ENCODE results near the gene KCNIP3.
A peak's percentile ranks its signal among the peaks of the same experiment; 100 is the strongest.

Gene KCNIP3

DNA sequence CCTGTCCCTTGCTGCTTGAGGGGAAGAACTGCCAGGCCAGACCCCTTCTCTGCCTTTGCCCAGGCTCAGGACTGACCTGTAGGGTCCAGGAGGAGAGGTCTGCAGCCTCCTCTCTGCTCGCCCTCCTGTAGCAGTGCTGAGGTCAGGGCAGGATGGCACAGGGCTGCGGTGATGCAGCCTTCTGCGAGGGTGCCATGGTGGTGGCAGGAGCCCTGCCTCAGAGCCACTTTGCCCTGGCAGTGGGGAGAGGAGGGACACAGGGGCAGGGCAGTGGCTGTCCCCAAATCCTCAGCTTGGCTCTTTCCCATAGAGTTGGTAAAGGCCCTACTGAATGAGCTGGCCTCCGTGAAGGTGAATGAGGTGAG is 22.0 kb upstream of the KCNIP3 start:
- no peak for DNase-seq (ENCODE audit: low read depth)
- TF ChIP-seq, protein P1, sequence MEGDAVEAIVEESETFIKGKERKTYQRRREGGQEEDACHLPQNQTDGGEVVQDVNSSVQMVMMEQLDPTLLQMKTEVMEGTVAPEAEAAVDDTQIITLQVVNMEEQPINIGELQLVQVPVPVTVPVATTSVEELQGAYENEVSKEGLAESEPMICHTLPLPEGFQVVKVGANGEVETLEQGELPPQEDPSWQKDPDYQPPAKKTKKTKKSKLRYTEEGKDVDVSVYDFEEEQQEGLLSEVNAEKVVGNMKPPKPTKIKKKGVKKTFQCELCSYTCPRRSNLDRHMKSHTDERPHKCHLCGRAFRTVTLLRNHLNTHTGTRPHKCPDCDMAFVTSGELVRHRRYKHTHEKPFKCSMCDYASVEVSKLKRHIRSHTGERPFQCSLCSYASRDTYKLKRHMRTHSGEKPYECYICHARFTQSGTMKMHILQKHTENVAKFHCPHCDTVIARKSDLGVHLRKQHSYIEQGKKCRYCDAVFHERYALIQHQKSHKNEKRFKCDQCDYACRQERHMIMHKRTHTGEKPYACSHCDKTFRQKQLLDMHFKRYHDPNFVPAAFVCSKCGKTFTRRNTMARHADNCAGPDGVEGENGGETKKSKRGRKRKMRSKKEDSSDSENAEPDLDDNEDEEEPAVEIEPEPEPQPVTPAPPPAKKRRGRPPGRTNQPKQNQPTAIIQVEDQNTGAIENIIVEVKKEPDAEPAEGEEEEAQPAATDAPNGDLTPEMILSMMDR (IDR thresholded peaks at IDR 0.05; ENCODE audit: low read length, missing control alignments) = no peak
- H3K4me3 ChIP-seq (replicated peaks; ENCODE audit: low read depth, low read length) = no peak overlapping the region

DNA sequence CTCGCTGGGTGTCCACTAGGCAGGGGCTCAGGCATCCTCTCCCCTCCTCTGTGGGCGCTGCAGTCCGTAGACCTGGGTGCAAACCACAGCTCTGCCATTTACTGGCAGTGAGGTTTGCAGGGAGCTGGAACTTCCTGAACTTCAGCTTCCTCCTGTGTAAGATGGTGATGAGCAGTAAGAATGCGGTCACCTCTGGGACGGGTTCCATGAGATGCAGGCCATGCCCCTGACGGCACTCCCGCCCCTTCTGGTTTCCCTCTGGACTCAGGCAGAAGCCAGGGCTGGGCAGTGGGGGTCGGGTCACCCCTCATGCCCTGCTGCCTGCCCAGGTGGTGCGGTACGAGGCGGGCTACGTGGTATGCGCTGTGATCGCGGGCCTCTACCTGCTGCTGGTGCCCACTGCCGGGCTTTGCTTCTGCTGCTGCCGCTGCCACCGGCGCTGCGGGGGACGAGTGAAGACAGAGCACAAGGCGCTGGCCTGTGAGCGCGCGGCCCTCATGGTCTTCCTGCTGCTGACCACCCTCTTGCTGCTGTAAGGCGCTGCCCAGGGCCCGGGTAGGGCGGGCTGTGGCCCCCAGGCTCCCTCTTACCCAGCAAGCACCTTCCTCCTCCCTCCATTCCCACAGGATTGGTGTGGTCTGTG is 21.4 kb upstream of the KCNIP3 start:
- TF ChIP-seq, protein P1 (IDR thresholded peaks at IDR 0.05; ENCODE audit: low read length, missing control alignments) = no peak
- no peak for DNase-seq (ENCODE audit: low read depth)
- H3K4me3 ChIP-seq (replicated peaks; ENCODE audit: low read depth, low read length) = no peak overlapping the region

DNA sequence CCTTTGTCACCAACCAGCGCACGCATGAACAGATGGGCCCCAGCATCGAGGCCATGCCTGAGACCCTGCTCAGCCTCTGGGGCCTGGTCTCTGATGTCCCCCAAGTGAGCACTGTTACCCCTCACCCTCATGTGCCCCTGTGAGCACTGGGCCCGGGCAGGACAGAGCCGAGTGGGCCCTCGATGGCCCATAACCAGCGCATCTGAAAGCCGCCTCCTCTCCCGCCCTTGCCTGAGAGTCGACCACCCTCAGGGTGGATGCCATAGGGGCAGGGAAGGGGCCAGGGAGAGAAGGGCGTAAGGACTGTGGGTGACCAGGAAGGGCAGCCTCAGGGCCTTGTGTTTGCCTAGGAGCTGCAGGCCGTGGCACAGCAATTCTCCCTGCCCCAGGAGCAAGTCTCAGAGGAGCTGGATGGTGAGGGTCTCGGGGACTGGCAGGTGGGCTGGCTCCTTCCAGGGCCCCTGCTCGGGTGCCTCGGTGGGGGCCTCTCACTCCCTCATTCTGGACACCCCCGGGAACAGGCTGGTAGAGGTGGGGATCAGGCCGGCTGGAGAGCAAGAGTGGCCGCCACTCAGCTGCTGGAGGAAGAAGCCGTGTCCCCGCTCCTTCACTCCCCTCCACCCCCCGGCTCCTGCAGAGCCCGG is 20.8 kb upstream of the KCNIP3 start:
- TF ChIP-seq, protein P1 (IDR thresholded peaks at IDR 0.05; ENCODE audit: low read length, missing control alignments) = no peak
- H3K4me3 ChIP-seq (replicated peaks; ENCODE audit: low read depth, low read length) = no peak overlapping the region
- no peak for DNase-seq (ENCODE audit: low read depth)

DNA sequence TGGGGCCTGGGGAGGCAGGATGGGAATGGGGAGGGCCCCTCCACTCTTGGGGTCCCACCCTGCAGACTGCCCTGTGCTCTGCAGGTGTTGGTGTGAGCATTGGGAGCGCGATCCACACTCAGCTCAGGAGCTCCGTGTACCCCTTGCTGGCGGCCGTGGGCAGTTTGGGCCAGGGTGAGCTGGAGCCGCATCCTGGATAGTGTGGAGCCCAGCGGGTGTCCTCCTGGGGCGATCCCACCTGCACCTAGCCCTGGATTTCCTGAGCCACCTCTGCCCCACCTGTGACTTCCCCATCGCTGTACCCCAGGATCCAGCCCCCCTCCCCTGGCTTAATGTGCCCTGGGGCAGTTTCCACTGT is 20.3 kb upstream of the KCNIP3 start:
- H3K4me3 ChIP-seq (replicated peaks; ENCODE audit: low read depth, low read length) = no peak overlapping the region
- no peak for DNase-seq (ENCODE audit: low read depth)
- TF ChIP-seq, protein P1 (IDR thresholded peaks at IDR 0.05; ENCODE audit: low read length, missing control alignments) = no peak

DNA sequence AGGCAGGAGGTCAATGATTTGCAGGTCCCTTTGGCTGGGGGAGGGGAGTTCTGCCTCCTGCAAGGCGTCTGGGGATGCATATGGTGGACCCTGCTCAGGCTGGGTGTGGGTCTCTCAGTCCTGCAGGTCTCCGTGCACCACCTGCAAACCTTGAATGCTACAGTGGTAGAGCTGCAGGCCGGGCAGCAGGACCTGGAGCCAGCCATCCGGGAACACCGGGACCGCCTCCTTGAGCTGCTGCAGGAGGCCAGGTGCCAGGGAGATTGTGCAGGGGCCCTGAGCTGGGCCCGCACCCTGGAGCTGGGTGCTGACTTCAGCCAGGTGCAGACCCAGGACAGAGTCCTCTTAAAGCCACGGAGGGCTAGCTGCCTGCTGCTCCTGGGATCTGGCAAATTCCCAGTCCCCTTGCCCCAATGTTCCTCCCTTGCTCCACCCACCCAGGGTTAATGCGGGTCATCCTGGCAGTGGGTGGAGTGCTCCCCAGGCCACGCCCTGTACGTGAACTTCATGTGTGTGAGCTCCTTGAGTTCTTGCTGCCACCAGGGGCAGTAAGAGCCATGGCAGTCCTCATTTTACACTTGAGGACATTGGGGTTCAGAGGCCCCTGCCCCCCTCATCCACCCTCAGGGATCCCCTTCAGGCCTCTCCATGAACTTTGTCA is 19.8 kb upstream of the KCNIP3 start:
- no peak for DNase-seq (ENCODE audit: low read depth)
- no peak overlapping the region for H3K4me3 ChIP-seq (replicated peaks; ENCODE audit: low read depth, low read length)
- TF ChIP-seq, protein P1 (IDR thresholded peaks at IDR 0.05; ENCODE audit: low read length, missing control alignments) = no peak

DNA sequence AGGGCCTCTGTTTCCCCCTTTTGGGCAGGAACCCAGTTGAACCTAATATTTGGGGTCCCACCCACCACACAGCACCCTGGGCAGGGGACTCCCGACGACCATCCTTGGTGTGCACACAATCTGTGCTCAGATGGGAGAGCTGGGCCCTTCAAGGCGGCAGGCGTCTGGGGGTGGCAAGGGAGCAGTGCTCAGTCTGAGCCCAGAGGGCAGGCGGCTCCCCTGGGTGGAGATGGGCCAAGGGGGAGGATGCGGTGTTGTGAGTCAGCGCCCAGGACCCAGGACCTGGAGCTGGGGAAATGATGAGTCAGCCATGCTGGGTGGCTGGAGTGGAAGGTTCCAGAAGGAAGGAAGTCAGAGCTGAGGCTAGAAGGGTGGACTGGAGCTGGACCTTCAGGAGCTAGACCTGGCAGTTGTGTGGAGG is 19.1 kb upstream of the KCNIP3 start:
- DNase-seq (ENCODE audit: low read depth) = peak; percentile 62
- no peak overlapping the region for H3K4me3 ChIP-seq (replicated peaks; ENCODE audit: low read depth, low read length)
- TF ChIP-seq, protein P1 (IDR thresholded peaks at IDR 0.05; ENCODE audit: low read length, missing control alignments) = no peak
